ENCODE measurements around the gene ATOH8.

The ATOH8 gene

DNA sequence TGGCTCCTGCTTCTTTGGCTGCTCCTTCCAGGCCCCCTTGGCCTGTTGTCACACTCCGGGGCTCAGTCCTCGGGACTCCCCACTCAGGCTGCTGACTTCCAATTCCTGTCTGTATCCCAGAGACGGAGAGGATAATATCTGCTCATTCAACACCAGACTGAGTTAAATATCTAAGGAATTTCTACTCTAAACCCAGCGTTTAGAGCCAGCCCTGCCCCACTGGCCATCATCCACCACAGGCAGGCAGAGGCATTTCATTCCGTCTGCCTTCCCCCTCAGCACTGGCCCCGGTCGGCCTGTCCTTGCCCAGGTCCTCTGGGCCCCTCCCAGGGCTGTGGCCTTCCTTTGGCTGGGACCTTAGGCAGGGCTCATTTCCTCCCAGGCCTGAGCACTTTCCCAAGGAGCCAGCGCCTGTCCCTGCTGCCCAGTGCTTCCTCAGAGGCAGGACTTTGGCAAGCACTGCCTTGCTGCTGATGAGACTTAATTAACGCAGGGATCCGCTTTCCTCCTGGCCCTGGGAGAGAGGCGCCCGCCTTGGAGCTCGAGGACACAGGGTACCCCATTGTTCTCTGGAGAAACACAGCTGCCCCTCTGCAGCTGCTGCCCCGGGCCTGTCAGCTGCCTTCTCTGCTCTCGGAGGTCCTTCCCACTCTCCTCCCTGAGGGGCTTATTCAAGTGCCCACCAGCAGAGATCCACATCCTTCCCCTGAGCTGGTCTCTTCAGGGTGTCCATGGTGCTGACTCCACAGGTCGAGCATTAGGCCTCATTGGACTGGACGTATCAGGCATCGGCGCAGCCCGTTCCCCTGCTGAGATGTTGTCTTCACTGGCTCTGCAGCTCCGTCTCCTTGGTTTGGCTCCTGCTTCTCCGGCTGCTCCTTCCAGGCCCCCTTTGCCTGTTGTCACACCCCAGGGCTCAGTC lies 42.8 kb downstream of the ATOH8 start:
- Histone ChIP-seq H3K27me3 (ENCODE audit: control insufficient read depth, insufficient read depth, low read length) (no peaks in the 10 kb centered on the region), H3K9me3 (ENCODE audit: control insufficient read depth, insufficient read depth, low read length) (no peaks in the 10 kb centered on the region), H3K4me1 (ENCODE audit: control insufficient read depth, insufficient read depth, low read length) (no peaks in the 10 kb centered on the region), H3K36me3 (ENCODE audit: control insufficient read depth, insufficient read depth, low read length) (no peaks in the 10 kb centered on the region), H3K4me3 (ENCODE audit: low read depth, low read length) (no peak overlapping the region), H3K27ac (ENCODE audit: low read depth, low read length) (no peak overlapping the region), H3K9ac (ENCODE audit: low read depth, low read length) (no peak overlapping the region)

GRCh38 chr2:85797263-85797660 lies 43.5 kb downstream of the ATOH8 start:
- Histone ChIP-seq H3K27ac (ENCODE audit: low read depth, low read length) (no peak overlapping the region), H3K4me1 (ENCODE audit: control insufficient read depth, insufficient read depth, low read length) (no peaks in the 10 kb centered on the region), H3K9ac (ENCODE audit: low read depth, low read length) (no peak overlapping the region), H3K4me3 (ENCODE audit: low read depth, low read length) (no peak overlapping the region), H3K36me3 (ENCODE audit: control insufficient read depth, insufficient read depth, low read length) (no peaks in the 10 kb centered on the region), H3K9me3 (ENCODE audit: control insufficient read depth, insufficient read depth, low read length) (no peaks in the 10 kb centered on the region), H3K27me3 (ENCODE audit: control insufficient read depth, insufficient read depth, low read length) (no peaks in the 10 kb centered on the region)

GRCh38 chr2:85797921-85798320 lies 44.1 kb downstream of the ATOH8 start:
- Histone ChIP-seq H3K4me3 (ENCODE audit: low read depth, low read length) (no peak overlapping the region), H3K9ac (ENCODE audit: low read depth, low read length) (no peak overlapping the region), H3K27me3 (ENCODE audit: control insufficient read depth, insufficient read depth, low read length) (no peaks in the 10 kb centered on the region), H3K36me3 (ENCODE audit: control insufficient read depth, insufficient read depth, low read length) (no peaks in the 10 kb centered on the region), H3K9me3 (ENCODE audit: control insufficient read depth, insufficient read depth, low read length) (no peaks in the 10 kb centered on the region), H3K4me1 (ENCODE audit: control insufficient read depth, insufficient read depth, low read length) (no peaks in the 10 kb centered on the region), H3K27ac (ENCODE audit: low read depth, low read length) (no peak overlapping the region)

- Histone ChIP-seq H3K36me3 (ENCODE audit: control insufficient read depth, insufficient read depth, low read length) (no peaks in the 10 kb centered on the region), H3K27ac (ENCODE audit: low read depth, low read length) (no peak overlapping the region), H3K9ac (ENCODE audit: low read depth, low read length) (no peak overlapping the region), H3K9me3 (ENCODE audit: control insufficient read depth, insufficient read depth, low read length) (no peaks in the 10 kb centered on the region), H3K4me3 (ENCODE audit: low read depth, low read length) (no peak overlapping the region), H3K27me3 (ENCODE audit: control insufficient read depth, insufficient read depth, low read length) (no peaks in the 10 kb centered on the region), H3K4me1 (ENCODE audit: control insufficient read depth, insufficient read depth, low read length) (no peaks in the 10 kb centered on the region)
These were observed 45.6 kb downstream of the ATOH8 start for GRCh38 chr2:85799215-85799956.

- H3K9me3 ChIP-seq (ENCODE audit: control insufficient read depth, insufficient read depth, low read length): no peaks in the 10 kb centered on the region
- H3K36me3 ChIP-seq (ENCODE audit: control insufficient read depth, insufficient read depth, low read length): no peaks in the 10 kb centered on the region
- H3K27me3 ChIP-seq (ENCODE audit: control insufficient read depth, insufficient read depth, low read length): no peaks in the 10 kb centered on the region
- H3K4me1 ChIP-seq (ENCODE audit: control insufficient read depth, insufficient read depth, low read length): no peaks in the 10 kb centered on the region
- no peak overlapping the region for H3K27ac ChIP-seq (ENCODE audit: low read depth, low read length)
- no peak overlapping the region for H3K4me3 ChIP-seq (ENCODE audit: low read depth, low read length)
- H3K9ac ChIP-seq (ENCODE audit: low read depth, low read length): no peak overlapping the region
These were observed 46.8 kb downstream of the ATOH8 start for GRCh38 chr2:85800586-85800985.

GRCh38 chr2:85801871-85802270 lies 48.1 kb downstream of the ATOH8 start:
- H3K36me3 ChIP-seq (ENCODE audit: control insufficient read depth, insufficient read depth, low read length): no peaks in the 10 kb centered on the region
- H3K4me3 ChIP-seq (ENCODE audit: low read depth, low read length): no peak overlapping the region
- no peak overlapping the region for H3K9ac ChIP-seq (ENCODE audit: low read depth, low read length)
- no peak overlapping the region for H3K27ac ChIP-seq (ENCODE audit: low read depth, low read length)
- H3K9me3 ChIP-seq (ENCODE audit: control insufficient read depth, insufficient read depth, low read length): no peaks in the 10 kb centered on the region
- no peaks in the 10 kb centered on the region for H3K27me3 ChIP-seq (ENCODE audit: control insufficient read depth, insufficient read depth, low read length)
- H3K4me1 ChIP-seq (ENCODE audit: control insufficient read depth, insufficient read depth, low read length): no peaks in the 10 kb centered on the region

DNA sequence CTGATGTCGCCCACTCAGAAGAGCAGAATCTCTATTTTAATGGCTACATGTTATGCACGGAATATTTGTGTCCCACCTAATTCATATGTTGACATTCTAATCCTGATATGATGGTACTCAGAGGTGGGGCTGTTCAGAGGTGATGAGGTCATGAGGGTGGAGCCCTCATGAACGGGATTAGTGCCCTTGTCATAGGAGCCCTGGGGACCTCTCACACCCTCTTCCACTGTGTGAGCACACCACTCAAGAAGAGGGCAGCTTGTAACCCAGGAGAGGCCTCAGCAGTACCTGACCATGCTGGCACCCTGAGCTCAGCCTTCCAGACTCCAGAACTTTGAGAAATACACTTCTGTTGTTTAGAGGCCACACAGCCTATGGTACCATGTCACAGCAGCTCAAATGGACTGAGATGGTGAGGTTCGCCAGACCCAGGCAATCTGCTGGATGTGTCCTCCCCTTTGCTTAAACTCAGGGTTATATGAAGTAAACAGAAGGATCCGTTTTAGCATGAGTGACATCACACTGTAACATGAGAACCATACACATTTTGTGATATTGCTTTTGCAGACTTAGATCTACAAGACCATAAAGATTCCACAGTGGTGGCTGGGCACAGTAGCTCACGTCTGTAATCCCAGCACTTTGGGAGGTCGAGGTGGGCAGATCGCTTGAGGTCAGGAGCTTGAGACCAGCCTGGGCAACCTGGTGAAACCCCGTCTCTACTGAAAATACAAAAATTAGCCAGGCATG lies 48.7 kb downstream of the ATOH8 start:
- Histone ChIP-seq H3K9ac (ENCODE audit: low read depth, low read length) (no peak overlapping the region), H3K9me3 (ENCODE audit: control insufficient read depth, insufficient read depth, low read length) (no peaks in the 10 kb centered on the region), H3K27me3 (ENCODE audit: control insufficient read depth, insufficient read depth, low read length) (no peaks in the 10 kb centered on the region), H3K4me3 (ENCODE audit: low read depth, low read length) (no peak overlapping the region), H3K4me1 (ENCODE audit: control insufficient read depth, insufficient read depth, low read length) (no peaks in the 10 kb centered on the region), H3K27ac (ENCODE audit: low read depth, low read length) (no peak overlapping the region), H3K36me3 (ENCODE audit: control insufficient read depth, insufficient read depth, low read length) (no peaks in the 10 kb centered on the region)

DNA sequence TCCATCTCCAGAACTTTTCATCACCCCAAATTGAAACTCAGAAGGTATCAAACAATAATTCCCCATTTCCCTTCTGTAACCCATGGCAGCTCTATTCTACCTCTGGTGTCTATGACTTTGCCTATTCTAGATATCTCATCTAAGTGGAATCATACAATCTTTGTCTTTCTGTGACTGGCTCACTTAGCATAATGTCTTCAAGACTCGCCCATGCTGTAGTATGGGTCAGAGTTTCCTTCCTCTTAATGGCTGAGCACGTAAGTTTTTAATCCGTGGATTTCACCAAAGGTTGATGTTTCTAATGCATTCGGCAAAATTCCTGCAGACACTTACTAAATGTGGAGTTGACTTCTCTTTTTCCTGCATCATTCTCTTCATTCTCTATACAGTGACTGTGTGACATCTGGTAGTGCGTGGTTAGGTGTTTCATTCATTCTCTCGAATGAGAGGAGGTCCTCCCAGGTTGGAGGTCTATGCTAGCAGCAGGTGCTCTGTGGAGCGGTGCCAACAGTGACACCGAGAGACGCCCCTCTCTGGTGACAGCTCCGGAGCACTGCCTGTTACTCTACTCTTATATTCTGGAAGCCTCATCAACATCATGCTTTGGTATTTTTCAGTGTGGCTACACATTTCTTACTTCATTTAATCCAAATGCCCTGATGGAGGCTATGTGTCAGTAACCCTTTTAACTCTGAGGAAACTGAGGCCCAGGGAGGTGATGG lies 50.1 kb downstream of the ATOH8 start:
- no peak overlapping the region for H3K9ac ChIP-seq (ENCODE audit: low read depth, low read length)
- H3K4me1 ChIP-seq (ENCODE audit: control insufficient read depth, insufficient read depth, low read length): no peaks in the 10 kb centered on the region
- H3K27me3 ChIP-seq (ENCODE audit: control insufficient read depth, insufficient read depth, low read length): no peaks in the 10 kb centered on the region
- no peak overlapping the region for H3K27ac ChIP-seq (ENCODE audit: low read depth, low read length)
- no peaks in the 10 kb centered on the region for H3K36me3 ChIP-seq (ENCODE audit: control insufficient read depth, insufficient read depth, low read length)
- H3K4me3 ChIP-seq (ENCODE audit: low read depth, low read length): no peak overlapping the region
- H3K9me3 ChIP-seq (ENCODE audit: control insufficient read depth, insufficient read depth, low read length): no peaks in the 10 kb centered on the region

DNA sequence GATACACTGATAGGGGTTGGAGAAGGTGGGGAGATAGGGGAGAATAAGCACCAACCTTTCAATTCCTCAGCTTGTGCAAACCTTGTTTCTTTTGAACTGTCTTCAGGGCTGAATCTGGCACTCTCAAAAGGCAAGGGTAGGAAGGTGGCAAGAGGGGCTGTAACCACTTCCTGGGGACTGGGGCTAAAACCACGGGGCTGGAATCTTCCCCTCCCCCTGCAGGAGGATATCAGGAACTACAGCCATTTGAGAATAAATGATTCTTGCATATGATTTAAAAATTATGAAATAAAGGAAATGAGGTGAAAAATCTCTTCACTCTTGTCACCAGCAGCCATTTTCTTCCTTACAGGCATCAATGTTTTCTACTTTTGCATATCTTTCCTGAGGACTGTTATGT lies 50.8 kb downstream of the ATOH8 start:
- Histone ChIP-seq H3K27ac (ENCODE audit: low read depth, low read length) (no peak overlapping the region), H3K9ac (ENCODE audit: low read depth, low read length) (no peak overlapping the region), H3K4me1 (ENCODE audit: control insufficient read depth, insufficient read depth, low read length) (no peaks in the 10 kb centered on the region), H3K4me3 (ENCODE audit: low read depth, low read length) (no peak overlapping the region), H3K36me3 (ENCODE audit: control insufficient read depth, insufficient read depth, low read length) (no peaks in the 10 kb centered on the region), H3K27me3 (ENCODE audit: control insufficient read depth, insufficient read depth, low read length) (no peaks in the 10 kb centered on the region), H3K9me3 (ENCODE audit: control insufficient read depth, insufficient read depth, low read length) (no peaks in the 10 kb centered on the region)

DNA sequence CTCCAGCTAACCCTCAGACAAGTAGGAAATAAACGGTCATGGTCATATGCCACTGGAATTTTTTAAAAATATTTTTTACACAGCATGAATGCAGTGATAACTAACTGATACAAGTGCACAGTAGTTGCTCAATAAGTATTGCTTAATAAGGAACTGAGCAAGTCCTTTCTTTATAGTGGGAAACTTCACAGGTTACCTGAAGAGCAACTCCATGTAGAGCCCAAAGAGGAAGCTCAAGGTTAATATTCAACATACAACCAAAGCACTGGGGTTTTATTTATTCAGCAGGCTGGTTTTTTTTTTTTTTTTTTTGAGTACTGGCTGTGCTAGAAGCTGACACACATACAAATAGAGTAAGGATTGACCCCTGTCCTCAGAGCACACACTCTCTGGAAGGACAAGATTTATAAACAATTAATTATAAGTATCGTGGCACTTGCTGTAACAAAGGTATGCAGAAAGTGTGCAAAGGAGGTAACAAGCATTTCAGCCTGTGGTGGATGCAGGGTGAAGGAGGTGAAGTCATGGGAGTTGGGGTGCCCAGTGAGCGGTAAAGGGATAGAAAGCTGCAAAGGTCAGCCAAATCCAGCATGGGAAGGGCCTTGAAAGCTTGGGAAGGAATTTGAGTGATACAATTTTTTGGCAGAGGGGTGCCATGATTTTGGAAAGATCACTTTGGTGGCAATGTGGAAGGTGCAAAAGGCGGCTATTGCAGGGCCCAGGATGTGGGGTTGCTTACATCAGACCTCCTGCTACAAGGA lies 52.7 kb downstream of the ATOH8 start:
- Histone ChIP-seq H3K4me3 (ENCODE audit: low read depth, low read length) (no peak overlapping the region), H3K27me3 (ENCODE audit: control insufficient read depth, insufficient read depth, low read length) (no peaks in the 10 kb centered on the region), H3K36me3 (ENCODE audit: control insufficient read depth, insufficient read depth, low read length) (no peaks in the 10 kb centered on the region)

More for the DNA sequence above, 52.7 kb downstream of the ATOH8 start:
- H3K9me3 ChIP-seq (ENCODE audit: control insufficient read depth, insufficient read depth, low read length): no peaks in the 10 kb centered on the region
- no peak overlapping the region for H3K27ac ChIP-seq (ENCODE audit: low read depth, low read length)
- H3K9ac ChIP-seq (ENCODE audit: low read depth, low read length): no peak overlapping the region
- no peaks in the 10 kb centered on the region for H3K4me1 ChIP-seq (ENCODE audit: control insufficient read depth, insufficient read depth, low read length)

Measured in HUES48 (cell line).